SHP77 (cell line): ENCODE measurements around the gene MAG.
"Not testable (repeated sequence)": the region's sequence is repeated elsewhere in the genome, so short reads cannot be mapped to it uniquely, and the experiment has no call there.

ENCODE experiments used
- DNase-seq, 2 experiments: peaks; one replicate each; lab custom pipeline; 2025; lab: John Stamatoyannopoulos, UW

Gene MAG

DNA sequence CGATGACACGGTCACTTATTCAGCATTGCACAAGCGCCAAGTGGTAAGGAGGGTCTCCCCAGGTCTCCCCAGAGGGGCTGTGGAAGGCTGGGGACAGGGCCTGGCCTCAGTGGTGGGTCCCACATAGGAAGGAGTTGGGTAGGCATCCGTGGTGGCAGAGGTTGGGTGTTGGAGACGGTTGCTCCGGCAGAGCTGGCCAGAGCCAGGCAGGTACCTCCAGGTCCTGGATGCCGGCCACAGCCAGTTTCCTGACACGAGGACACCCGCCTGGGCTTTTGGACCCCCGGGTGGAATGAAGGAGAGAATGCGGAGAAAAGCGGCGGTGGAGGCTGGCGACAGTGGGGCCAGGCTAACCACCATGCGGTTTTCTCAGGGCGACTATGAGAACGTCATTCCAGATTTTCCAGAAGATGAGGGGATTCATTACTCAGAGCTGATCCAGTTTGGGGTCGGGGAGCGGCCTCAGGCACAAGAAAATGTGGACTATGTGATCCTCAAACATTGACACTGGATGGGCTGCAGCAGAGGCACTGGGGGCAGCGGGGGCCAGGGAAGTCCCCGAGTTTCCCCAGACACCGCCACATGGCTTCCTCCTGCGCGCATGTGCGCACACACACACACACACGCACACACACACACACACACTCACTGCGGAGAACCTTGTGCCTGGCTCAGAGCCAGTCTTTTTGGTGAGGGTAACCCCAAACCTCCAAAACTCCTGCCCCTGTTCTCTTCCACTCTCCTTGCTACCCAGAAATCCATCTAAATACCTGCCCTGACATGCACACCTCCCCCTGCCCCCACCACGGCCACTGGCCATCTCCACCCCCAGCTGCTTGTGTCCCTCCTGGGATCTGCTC is 54.5 kb downstream of the MAG start:
- no peak for DNase-seq

GRCh38 chr19:35347171-35347929 is 55.4 kb downstream of the MAG start, which contains the start of gene FFAR1:
TSS of gene FFAR1 (plus strand) at chr19:35347902. CDS start at chr19:35351552, 3,650 bp downstream.
- no peak for DNase-seq

DNA sequence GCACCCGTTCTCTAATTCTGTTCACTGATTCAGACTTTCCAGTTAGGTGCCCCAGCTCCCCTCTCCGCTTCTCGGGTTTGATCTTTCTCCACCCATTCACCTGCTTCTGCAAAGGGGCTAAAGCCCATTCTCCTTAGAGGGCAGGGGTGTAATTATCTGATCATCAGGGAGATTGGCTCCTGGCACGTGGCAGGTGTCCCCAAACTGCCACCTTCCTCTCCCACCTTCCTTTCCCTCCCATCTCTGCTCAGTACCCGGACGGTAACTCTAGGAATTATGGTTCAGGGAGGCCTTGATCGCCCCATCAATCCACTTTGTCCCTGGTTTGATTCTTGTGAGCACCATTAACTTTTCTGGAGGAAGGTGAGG is 56.0 kb downstream of the MAG start:
- no peak for DNase-seq

GRCh38 chr19:35348911-35349611 is 57.1 kb downstream of the MAG start:
- DNase-seq: peak in 1 of 2 experiments; percentile 3

GRCh38 chr19:35349614-35350521 is 57.9 kb downstream of the MAG start:
- DNase-seq: no peak

GRCh38 chr19:35350591-35350990 is 58.6 kb downstream of the MAG start:
- no peak for DNase-seq

GRCh38 chr19:35351411-35352176 is 59.6 kb downstream of the MAG start:
- DNase-seq: no peak

- DNase-seq: no peak
Observed at GRCh38 chr19:35352177-35352447, 60.2 kb downstream of the MAG start.

- peak; percentile 58 to 62 for DNase-seq
Observed at GRCh38 chr19:35352448-35353304, 60.7 kb downstream of the MAG start.

- DNase-seq: no peak
Observed at GRCh38 chr19:35353635-35354034, 61.7 kb downstream of the MAG start.

DNA sequence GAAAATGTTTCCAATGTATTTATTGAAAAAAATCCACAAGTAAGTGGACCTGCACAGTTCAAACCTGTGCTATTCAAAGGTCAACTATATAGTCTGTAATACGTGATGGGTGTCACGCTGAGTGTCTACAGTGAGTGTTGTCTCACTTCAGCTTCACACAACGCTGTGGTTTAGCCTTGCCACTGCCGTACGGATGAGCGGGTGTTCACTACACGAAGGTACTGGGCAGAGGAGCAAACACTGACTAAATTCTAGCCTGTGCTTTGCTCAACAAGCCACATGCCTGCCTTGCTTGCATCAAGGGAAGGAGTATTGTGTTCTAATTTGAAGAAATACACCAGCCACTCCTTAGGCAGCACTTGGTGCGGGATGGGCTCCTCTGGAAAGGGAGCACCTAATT is 62.9 kb downstream of the MAG start:
- DNase-seq: no peak

DNA sequence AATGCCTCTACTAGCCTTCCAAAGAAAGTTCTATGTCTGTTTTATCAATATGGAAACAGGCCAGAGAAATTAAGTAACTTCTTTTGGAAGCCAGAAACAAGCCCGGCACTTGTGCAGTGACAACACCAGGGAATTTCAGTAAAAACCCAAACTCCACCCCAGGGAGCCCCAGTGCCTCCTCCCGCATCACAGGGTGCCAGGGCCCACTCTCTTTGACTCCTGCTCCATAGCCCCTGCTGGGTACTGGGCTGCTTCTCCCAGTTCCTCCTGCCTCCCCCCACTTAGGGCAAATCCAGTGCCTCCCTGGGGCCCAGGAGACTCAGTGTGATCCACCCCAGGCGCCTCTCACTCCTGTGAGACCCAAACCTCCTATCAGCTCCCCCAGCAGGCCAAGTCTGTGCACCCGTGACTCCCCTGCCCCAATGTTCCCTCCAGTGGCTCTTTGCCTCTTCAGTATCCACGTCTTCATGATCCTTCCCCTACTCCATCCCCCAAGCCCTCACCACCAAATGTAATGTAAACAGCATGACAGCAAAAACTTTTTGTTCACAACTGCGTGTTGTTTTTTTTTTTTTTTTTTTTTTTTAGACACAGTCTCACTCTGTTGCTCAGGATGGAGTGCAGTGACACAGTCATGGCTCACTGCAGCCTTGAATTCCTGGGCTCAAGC is 64.0 kb downstream of the MAG start:
- no peak for DNase-seq

- peak in 1 of 2 experiments; percentile 7 for DNase-seq
Observed at GRCh38 chr19:35357867-35358573, 66.1 kb downstream of the MAG start, which contains the start of gene FFAR3. TSS of gene FFAR3 (plus strand) at chr19:35358460. CDS start at chr19:35358891, 431 bp downstream.

DNA sequence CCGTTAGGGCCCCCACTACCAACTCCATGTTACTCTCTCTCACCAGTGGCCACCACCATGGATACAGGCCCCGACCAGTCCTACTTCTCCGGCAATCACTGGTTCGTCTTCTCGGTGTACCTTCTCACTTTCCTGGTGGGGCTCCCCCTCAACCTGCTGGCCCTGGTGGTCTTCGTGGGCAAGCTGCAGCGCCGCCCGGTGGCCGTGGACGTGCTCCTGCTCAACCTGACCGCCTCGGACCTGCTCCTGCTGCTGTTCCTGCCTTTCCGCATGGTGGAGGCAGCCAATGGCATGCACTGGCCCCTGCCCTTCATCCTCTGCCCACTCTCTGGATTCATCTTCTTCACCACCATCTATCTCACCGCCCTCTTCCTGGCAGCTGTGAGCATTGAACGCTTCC is 66.9 kb downstream of the MAG start:
- not testable (repeated sequence) for DNase-seq

- not testable (repeated sequence) for DNase-seq
Observed at GRCh38 chr19:35359395-35359794, 67.4 kb downstream of the MAG start.

GRCh38 chr19:35360081-35360480 is 68.1 kb downstream of the MAG start:
- not testable (repeated sequence) for DNase-seq

GRCh38 chr19:35360880-35361420 is 69.0 kb downstream of the MAG start:
- no peak for DNase-seq

DNA sequence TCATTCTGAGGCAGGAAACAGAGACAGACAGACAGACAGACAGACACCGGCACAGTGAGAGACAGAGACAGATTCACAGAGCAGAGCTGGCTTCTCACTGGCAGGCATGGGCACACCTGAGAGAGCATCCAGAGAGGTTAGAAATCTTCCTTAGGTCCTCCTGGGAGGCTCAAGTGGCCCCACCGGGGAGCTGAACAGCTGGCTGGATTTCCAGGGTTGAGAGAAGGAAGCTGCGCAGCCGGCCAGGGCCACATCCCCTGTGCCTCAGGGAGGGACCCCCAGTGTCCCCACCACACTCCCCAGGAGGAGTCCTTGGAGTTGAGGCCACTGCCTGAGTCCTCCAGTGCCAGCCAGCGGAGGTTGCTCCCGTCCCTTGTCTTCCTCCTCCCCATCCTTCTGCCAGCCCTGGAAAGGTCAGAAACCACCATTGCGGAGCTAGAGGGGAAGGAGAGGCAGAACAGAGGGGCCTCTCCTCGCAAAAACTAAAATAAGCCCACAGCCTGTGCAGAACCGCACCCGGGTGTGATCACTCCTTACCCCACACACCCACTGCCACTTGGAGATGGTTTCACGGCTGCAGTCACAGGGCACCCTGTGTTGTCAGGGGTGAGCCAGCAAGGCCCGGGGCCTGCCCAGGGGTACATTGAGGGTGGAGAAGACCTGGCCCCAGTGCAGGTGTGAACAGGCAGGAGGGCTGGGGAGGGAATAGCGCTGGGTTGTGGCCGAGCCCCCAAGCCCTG is 70.5 kb downstream of the MAG start:
- no peak for DNase-seq
